Caco-2 (cell line): ENCODE results near the gene BTRC. TPM values are rescaled to one million over a fixed set of nuclear protein-coding genes. Genes with fewer than 3 reads are reported as not detected.

Source experiments
- BruUV-seq: library from RNA; stranded (reverse); fragments of 400-500 nt; replicated peaks from 2 replicates; lab custom pipeline; 2021; lab: Mats Ljungman, UMichigan
- CTCF ChIA-PET: fragments of 300-600 bp; sonication (Branson Sonifier 250); formaldehyde crosslinking; loops from one replicate; lab custom pipeline; 2022; ENCODE audit warnings: antibody characterized with exemption; lab: Charles Lee
- POLR2A ChIA-PET: fragments of 300-600 bp; sonication (Branson Sonifier 250); formaldehyde crosslinking; loops from one replicate; lab custom pipeline; 2022; ENCODE audit warnings: antibody characterized with exemption; lab: Charles Lee
- DNase-seq, 2 experiments: peaks; one replicate each; pipeline versions ENCODE4 v3.0.0 to v3.0.0-alpha.2; 2020 to 2022
- H3K27me3 ChIP-seq: replicated peaks from 2 replicates; pipeline ENCODE4 v1.6.0; 2011; ENCODE audit warnings: low read length; ENCODE audit not compliant: control insufficient read depth, insufficient read depth
- H3K36me3 ChIP-seq: 2 replicates; pipeline ENCODE4 v1.5.1; 2011; ENCODE audit warnings: low read length; ENCODE audit not compliant: control insufficient read depth, insufficient read depth
- H3K4me1 ChIP-seq: fragments of 250-450 bp; sonication (Bioruptor Pico); 2 replicates; pipeline ENCODE4 v1.5.1; 2020; ENCODE audit warnings: mild to moderate bottlenecking
- H3K4me3 ChIP-seq: 2 replicates; pipeline ENCODE4 v1.5.1; 2011; ENCODE audit warnings: low read depth, mild to moderate bottlenecking, control low read depth, low read length
- H3K9me3 ChIP-seq: fragments of 250-450 bp; sonication (Bioruptor Pico); 2 replicates; pipeline ENCODE4 v1.5.1; 2020; ENCODE audit warnings: mild to moderate bottlenecking, moderate library complexity
- H3K27ac Mint-ChIP-seq: one replicate; pipeline ENCODE4 v1.8.0; 2022; ENCODE audit warnings: mixed read lengths; ENCODE audit not compliant: unreplicated experiment
- H3K27me3 Mint-ChIP-seq: one replicate; pipeline ENCODE4 v1.8.0; 2022; ENCODE audit warnings: mixed read lengths; ENCODE audit not compliant: insufficient read depth, unreplicated experiment
- H3K36me3 Mint-ChIP-seq: one replicate; pipeline ENCODE4 v1.8.0; 2022; ENCODE audit warnings: mild to moderate bottlenecking, mixed read lengths; ENCODE audit not compliant: insufficient read depth, unreplicated experiment
- H3K4me1 Mint-ChIP-seq: one replicate; pipeline ENCODE4 v1.8.0; 2022; ENCODE audit warnings: low read depth, mixed read lengths; ENCODE audit not compliant: unreplicated experiment
- H3K4me3 Mint-ChIP-seq: one replicate; pipeline ENCODE4 v1.8.0; 2022; ENCODE audit warnings: mild to moderate bottlenecking, moderate library complexity, mixed read lengths; ENCODE audit not compliant: unreplicated experiment
- H3K9me3 Mint-ChIP-seq: one replicate; pipeline ENCODE4 v1.8.0; 2022; ENCODE audit warnings: mixed read lengths; ENCODE audit not compliant: unreplicated experiment
- intact Hi-C: fragments of 100-400 bp; cut with micrococcal nuclease; formaldehyde crosslinking; loops from one replicate; pipeline ENCODE4 v1.10.0; 2022; ENCODE audit not compliant: unreplicated experiment
- total RNA-seq: library from RNA; stranded (reverse); gene quantifications from 2 replicates; pipeline ENCODE4 v1.2.3, GENCODE V29; 2022
- TF ChIP-seq, protein P1 (sequence below), 2 experiments: fragments of 200-600 bp in 1 of 2; IDR thresholded peaks; 1 replicate in 1 of 2; 2 replicates in 1 of 2; pipeline versions ENCODE4 v1.5.1 to v1.8.0; 2011 to 2022; ENCODE audit warnings: antibody characterized with exemption in 1 of 2, control low read depth in 1 of 2, inconsistent platforms in 1 of 2, low read depth in 1 of 2, low read length in 1 of 2, mild to moderate bottlenecking in 1 of 2, moderate library complexity in 1 of 2; ENCODE audit not compliant: insufficient read depth in 1 of 2, severe bottlenecking in 1 of 2, unreplicated experiment in 1 of 2

The BTRC gene
- total RNA-seq, 1 experiment from 2014 or later: 19.6 TPM

DNA sequence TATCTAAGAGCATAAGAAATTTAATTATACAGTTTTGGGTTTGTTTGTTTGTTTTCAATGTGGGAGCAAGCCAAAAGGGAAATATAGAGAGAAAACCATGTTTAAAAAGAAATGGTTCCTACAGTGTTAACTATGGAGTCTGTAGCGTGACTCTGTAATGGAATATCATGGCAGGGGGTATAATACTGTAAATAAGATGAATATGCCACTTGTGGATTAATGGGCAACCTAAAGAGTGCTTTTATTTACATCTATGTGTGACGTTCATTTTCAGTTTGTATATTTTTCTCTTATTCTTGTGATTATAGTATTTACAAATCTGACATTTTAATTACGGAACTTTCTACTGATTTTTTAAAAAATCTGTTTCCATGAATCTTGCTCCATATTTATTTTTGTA, 138.2 kb downstream of the BTRC start:
- no TSS peak for BruUV-seq
- intact Hi-C loops: no loop called here
- Histone ChIP-seq H3K36me3 (no peaks in the 10 kb centered on the region), H3K4me3 (no peak overlapping the region), H3K4me1 (peaks cover 10% of the 10 kb centered on the region; the same call in 1 of the 2 replicates), H3K9me3 (no peaks in the 10 kb centered on the region), H3K27me3 (no peaks in the 10 kb centered on the region)
- no peak for DNase-seq
- Mint-ChIP-seq H3K36me3 (no peaks in the 10 kb centered on the region), H3K27ac (no peak overlapping the region), H3K27me3 (no peaks in the 10 kb centered on the region), H3K4me1 (peaks cover 6% of the 10 kb centered on the region), H3K9me3 (no peaks in the 10 kb centered on the region), H3K4me3 (no peak overlapping the region)
- TF ChIP-seq, protein P1, sequence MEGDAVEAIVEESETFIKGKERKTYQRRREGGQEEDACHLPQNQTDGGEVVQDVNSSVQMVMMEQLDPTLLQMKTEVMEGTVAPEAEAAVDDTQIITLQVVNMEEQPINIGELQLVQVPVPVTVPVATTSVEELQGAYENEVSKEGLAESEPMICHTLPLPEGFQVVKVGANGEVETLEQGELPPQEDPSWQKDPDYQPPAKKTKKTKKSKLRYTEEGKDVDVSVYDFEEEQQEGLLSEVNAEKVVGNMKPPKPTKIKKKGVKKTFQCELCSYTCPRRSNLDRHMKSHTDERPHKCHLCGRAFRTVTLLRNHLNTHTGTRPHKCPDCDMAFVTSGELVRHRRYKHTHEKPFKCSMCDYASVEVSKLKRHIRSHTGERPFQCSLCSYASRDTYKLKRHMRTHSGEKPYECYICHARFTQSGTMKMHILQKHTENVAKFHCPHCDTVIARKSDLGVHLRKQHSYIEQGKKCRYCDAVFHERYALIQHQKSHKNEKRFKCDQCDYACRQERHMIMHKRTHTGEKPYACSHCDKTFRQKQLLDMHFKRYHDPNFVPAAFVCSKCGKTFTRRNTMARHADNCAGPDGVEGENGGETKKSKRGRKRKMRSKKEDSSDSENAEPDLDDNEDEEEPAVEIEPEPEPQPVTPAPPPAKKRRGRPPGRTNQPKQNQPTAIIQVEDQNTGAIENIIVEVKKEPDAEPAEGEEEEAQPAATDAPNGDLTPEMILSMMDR (IDR thresholded peaks at IDR 0.05; ENCODE audit: insufficient read depth in 1 of 2, low read depth in 1 of 2, low read length in 1 of 2, severe bottlenecking in 1 of 2, unreplicated experiment in 1 of 2): no peak
- ChIA-PET POLR2A (no interaction called here), CTCF (no interaction called here)

DNA sequence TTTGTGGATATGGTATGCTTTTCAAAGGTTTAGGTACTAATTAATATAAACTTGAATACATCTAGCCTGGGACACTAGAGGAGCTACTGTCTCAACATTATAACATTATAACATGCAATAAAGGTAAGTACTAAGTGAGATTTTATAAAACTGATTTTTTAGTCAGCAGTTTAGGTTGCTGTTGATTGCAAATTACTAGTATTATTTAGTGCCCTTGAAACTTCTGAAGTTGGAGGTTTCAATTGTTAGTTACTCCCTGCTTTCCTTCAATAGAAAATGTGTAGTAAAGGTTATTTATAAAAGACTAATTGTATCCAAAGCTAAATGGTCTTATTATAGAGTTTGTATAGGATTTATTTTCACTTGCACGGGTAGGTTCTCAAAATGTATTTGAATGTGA, 138.8 kb downstream of the BTRC start:
- H3K27me3 Mint-ChIP-seq: no peaks in the 10 kb centered on the region
- peaks cover 6% of the 10 kb centered on the region for H3K4me1 Mint-ChIP-seq
- ChIA-PET CTCF (interaction anchor here (1.5 kb wide), 1 partner anchor 279 kb away, joined by 4 read pairs; no protein-coding TSS in a partner anchor), POLR2A (no interaction called here)
- H3K4me3 Mint-ChIP-seq: no peak overlapping the region
- no TSS peak for BruUV-seq
- Histone ChIP-seq H3K36me3 (no peaks in the 10 kb centered on the region), H3K9me3 (no peaks in the 10 kb centered on the region), H3K27me3 (no peaks in the 10 kb centered on the region), H3K4me1 (peaks cover 10% of the 10 kb centered on the region; the same call in 1 of the 2 replicates), H3K4me3 (no peak overlapping the region)
- TF ChIP-seq, protein P1 (IDR thresholded peaks at IDR 0.05; ENCODE audit: insufficient read depth in 1 of 2, low read depth in 1 of 2, low read length in 1 of 2, severe bottlenecking in 1 of 2, unreplicated experiment in 1 of 2): no peak
- no peak overlapping the region for H3K27ac Mint-ChIP-seq
- no peak for DNase-seq
- no peaks in the 10 kb centered on the region for H3K36me3 Mint-ChIP-seq
- H3K9me3 Mint-ChIP-seq: no peaks in the 10 kb centered on the region
- intact Hi-C loops: no loop called here

DNA sequence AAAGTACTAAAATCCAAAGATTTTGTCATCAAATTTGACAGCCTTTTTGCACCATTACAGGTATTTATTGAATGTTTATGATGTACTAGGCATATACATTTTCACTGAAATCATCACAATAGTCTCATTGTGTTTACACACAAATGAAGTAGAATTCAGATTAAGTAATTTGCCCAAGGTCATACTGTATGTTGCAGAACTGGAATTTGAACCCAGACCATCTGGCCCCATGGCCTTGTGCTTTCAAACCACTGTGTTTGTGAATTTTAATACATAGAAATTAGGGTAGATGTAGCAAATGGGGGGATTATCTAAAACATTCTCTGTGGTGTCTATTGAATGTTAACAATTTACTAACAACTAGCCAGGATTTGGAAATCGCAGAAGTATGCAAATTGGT, 139.3 kb downstream of the BTRC start:
- ChIA-PET CTCF (interaction anchor here (1.5 kb wide), 2 partner anchors 77 to 280 kb away, joined by 4 to 8 read pairs; no protein-coding TSS in a partner anchor), POLR2A (interaction anchor here (1.1 kb wide), 1 partner anchor 17 kb away, joined by 3 read pairs; no protein-coding TSS in a partner anchor)
- TF ChIP-seq, protein P1 (IDR thresholded peaks at IDR 0.05; ENCODE audit: insufficient read depth in 1 of 2, low read depth in 1 of 2, low read length in 1 of 2, severe bottlenecking in 1 of 2, unreplicated experiment in 1 of 2): no peak
- no peaks in the 10 kb centered on the region for H3K27me3 Mint-ChIP-seq
- H3K27me3 ChIP-seq: no peaks in the 10 kb centered on the region
- H3K4me3 ChIP-seq: no peak overlapping the region
- intact Hi-C loops: no loop called here
- H3K36me3 ChIP-seq: no peaks in the 10 kb centered on the region
- no peak overlapping the region for H3K27ac Mint-ChIP-seq
- peaks cover 10% of the 10 kb centered on the region; the same call in 1 of the 2 replicates for H3K4me1 ChIP-seq
- no peaks in the 10 kb centered on the region for H3K9me3 ChIP-seq
- peaks cover 6% of the 10 kb centered on the region for H3K4me1 Mint-ChIP-seq
- H3K4me3 Mint-ChIP-seq: no peak overlapping the region
- no peak for DNase-seq
- H3K36me3 Mint-ChIP-seq: no peaks in the 10 kb centered on the region
- BruUV-seq: no TSS peak
- H3K9me3 Mint-ChIP-seq: no peaks in the 10 kb centered on the region
